ENCODE results near the gene CDK7.
"Not testable (repeated sequence)": the region's sequence is repeated elsewhere in the genome, so short reads cannot be mapped to it uniquely, and the experiment has no call there.

- TF ChIP-seq, protein P1, sequence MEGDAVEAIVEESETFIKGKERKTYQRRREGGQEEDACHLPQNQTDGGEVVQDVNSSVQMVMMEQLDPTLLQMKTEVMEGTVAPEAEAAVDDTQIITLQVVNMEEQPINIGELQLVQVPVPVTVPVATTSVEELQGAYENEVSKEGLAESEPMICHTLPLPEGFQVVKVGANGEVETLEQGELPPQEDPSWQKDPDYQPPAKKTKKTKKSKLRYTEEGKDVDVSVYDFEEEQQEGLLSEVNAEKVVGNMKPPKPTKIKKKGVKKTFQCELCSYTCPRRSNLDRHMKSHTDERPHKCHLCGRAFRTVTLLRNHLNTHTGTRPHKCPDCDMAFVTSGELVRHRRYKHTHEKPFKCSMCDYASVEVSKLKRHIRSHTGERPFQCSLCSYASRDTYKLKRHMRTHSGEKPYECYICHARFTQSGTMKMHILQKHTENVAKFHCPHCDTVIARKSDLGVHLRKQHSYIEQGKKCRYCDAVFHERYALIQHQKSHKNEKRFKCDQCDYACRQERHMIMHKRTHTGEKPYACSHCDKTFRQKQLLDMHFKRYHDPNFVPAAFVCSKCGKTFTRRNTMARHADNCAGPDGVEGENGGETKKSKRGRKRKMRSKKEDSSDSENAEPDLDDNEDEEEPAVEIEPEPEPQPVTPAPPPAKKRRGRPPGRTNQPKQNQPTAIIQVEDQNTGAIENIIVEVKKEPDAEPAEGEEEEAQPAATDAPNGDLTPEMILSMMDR (IDR thresholded peaks at IDR 0.05), result not testable (repeated sequence)
- TF ChIP-seq POLR2A (IDR thresholded peaks at IDR 0.05), result not testable (repeated sequence)
These were observed 13.9 kb upstream of the CDK7 start for GRCh38 chr5:69220833-69221232.
